A549 (cell line): Measurements from ENCODE around the gene FAM13A. TPM values are rescaled to one million over a fixed set of nuclear protein-coding genes. Genes with fewer than 3 reads are reported as not detected.
"Not testable (repeated sequence)": the region's sequence is repeated elsewhere in the genome, so short reads cannot be mapped to it uniquely, and the experiment has no call there.

Experiments used
- ATAC-seq, 2 experiments: fragments of 200-7000 bp in 1 of 2; fragments of >200 bp in 1 of 2; cut with Nextera tagmentation in 1 of 2; cut with Tn5 transposase in 1 of 2; 3 replicates each; pipeline versions ENCODE4 v1.8.0 to v1.9.1; 2018 to 2020; ENCODE audit warnings: mild to moderate bottlenecking in 1 of 2, moderate library complexity in 1 of 2
- CTCF ChIA-PET: fragments of 300-600 bp; sonication (Branson Sonifier 250); formaldehyde crosslinking; extraction: SDS; loops from one replicate; lab custom pipeline; 2021; ENCODE audit warnings: antibody characterized with exemption, inconsistent platforms; lab: Yijun Ruan, JAX
- POLR2A ChIA-PET: fragments of 350-600 bp; formaldehyde crosslinking; extraction: SDS; loops from one replicate; lab custom pipeline; 2021; ENCODE audit warnings: antibody characterized with exemption, inconsistent platforms; lab: Yijun Ruan, JAX
- DNase-seq, 2 experiments: peaks; one replicate each; pipeline versions ENCODE4 v3.0.0 to v3.0.0-alpha.2; 2011 to 2016; ENCODE audit warnings: low read depth in 1 of 2, low spot score in 1 of 2
- FAIRE-seq: peaks from 2 replicates; lab custom pipeline; 2011; peaks lifted over from hg19 to GRCh38; lab: Jason Lieb, UNC
- H3K27ac ChIP-seq, 2 experiments: fragments of >200 bp; sonication (Bioruptor Twin); formaldehyde crosslinking; 3 replicates each; pipeline ENCODE4 v1.5.1; 2016 to 2017
- H3K4me1 ChIP-seq: fragments of >200 bp; sonication (Bioruptor Twin); formaldehyde crosslinking; 3 replicates; pipeline ENCODE4 v1.6.1; 2016
- H3K4me2 ChIP-seq: fragments of >200 bp; sonication (Bioruptor Twin); formaldehyde crosslinking; 3 replicates; pipeline ENCODE4 v1.6.1; 2016
- H3K4me3 ChIP-seq: fragments of >200 bp; sonication (Bioruptor Twin); formaldehyde crosslinking; 3 replicates; pipeline ENCODE4 v1.5.1; 2016
- H3K9me3 ChIP-seq: fragments of >200 bp; sonication (Bioruptor Twin); formaldehyde crosslinking; 3 replicates; pipeline ENCODE4 v1.6.1; 2016
- BHLHE40 ChIP-seq: IDR thresholded peaks from 2 replicates; pipeline ENCODE4 v1.6.1; 2012; ENCODE audit warnings: low read depth, low read length, inconsistent platforms
- CBX2 ChIP-seq: fragments of 200-600 bp; sonication (generic); IDR thresholded peaks from 2 replicates; pipeline ENCODE4 v1.6.1; 2016; ENCODE audit warnings: low read depth, mild to moderate bottlenecking, borderline replicate concordance
- CEBPB ChIP-seq, 2 experiments: fragments of >200 bp in 1 of 2; sonication (Bioruptor Twin) in 1 of 2; formaldehyde crosslinking in 1 of 2; IDR thresholded peaks; 2 replicates each; pipeline ENCODE4 v1.6.1; 2012 to 2016
- CHD2 ChIP-seq: fragments of 150-350 bp; IDR thresholded peaks from 2 replicates; pipeline ENCODE4 v1.6.1; 2014; ENCODE audit warnings: low read length; ENCODE audit not compliant: partially characterized antibody
- CHD4 ChIP-seq: fragments of 200-600 bp; sonication (generic); IDR thresholded peaks from 2 replicates; pipeline ENCODE4 v1.6.1; 2016; ENCODE audit warnings: antibody characterized with exemption, mild to moderate bottlenecking, borderline replicate concordance
- EHF ChIP-seq: fragments of 250-450 bp; sonication (Bioruptor Pico); IDR thresholded peaks from 2 replicates; pipeline ENCODE4 v1.5.0; 2020; ENCODE audit warnings: mild to moderate bottlenecking
- EP300 ChIP-seq, 2 experiments: fragments of >200 bp; sonication (Bioruptor Twin); formaldehyde crosslinking; IDR thresholded peaks; 2 replicates in 1 of 2; 3 replicates in 1 of 2; pipeline ENCODE4 v1.6.1; 2016 to 2017
- FOSL2 ChIP-seq, 2 experiments: fragments of 450-650 bp in 1 of 2; fragments of >200 bp in 1 of 2; sonication (Bioruptor Twin) in 1 of 2; formaldehyde crosslinking; IDR thresholded peaks; 2 replicates each; pipeline versions ENCODE4 v1.5.0 to v1.6.1; 2016 to 2020; ENCODE audit warnings: mild to moderate bottlenecking in 1 of 2, moderate library complexity in 1 of 2
- HOXB13 ChIP-seq: fragments of 250-450 bp; sonication (Bioruptor Pico); IDR thresholded peaks from 2 replicates; pipeline ENCODE4 v1.5.0; 2020; ENCODE audit warnings: low read depth, mild to moderate bottlenecking, moderate library complexity
- JUN ChIP-seq, 2 experiments: fragments of >200 bp; sonication (Bioruptor Twin); formaldehyde crosslinking; IDR thresholded peaks; 2 replicates in 1 of 2; 3 replicates in 1 of 2; pipeline ENCODE4 v1.6.1; 2016 to 2017
- JUNB ChIP-seq: fragments of >200 bp; sonication (Bioruptor Twin); formaldehyde crosslinking; IDR thresholded peaks from 2 replicates; pipeline ENCODE4 v1.6.1; 2016
- KDM1A ChIP-seq: fragments of 200-600 bp; sonication (generic); IDR thresholded peaks from 2 replicates; pipeline ENCODE4 v1.6.1; 2016; ENCODE audit warnings: low read depth, mild to moderate bottlenecking
- KDM5A ChIP-seq: fragments of 200-600 bp; sonication (generic); IDR thresholded peaks from 2 replicates; pipeline ENCODE4 v1.6.1; 2016; ENCODE audit warnings: antibody characterized with exemption, mild to moderate bottlenecking
- MAFK ChIP-seq: fragments of 450-650 bp; IDR thresholded peaks from 2 replicates; pipeline ENCODE4 v1.6.1; 2014; ENCODE audit not compliant: partially characterized antibody
- NFE2L2 ChIP-seq: fragments of 150-350 bp; conservative IDR thresholded peaks from 2 replicates; pipeline ENCODE4 v1.6.1; 2014; ENCODE audit warnings: low read length
- NR3C1 ChIP-seq: fragments of >200 bp; sonication (Bioruptor Twin); formaldehyde crosslinking; IDR thresholded peaks from 3 replicates; pipeline ENCODE4 v1.6.1; 2017
- PHF8 ChIP-seq: fragments of 200-600 bp; sonication (generic); IDR thresholded peaks from 2 replicates; pipeline ENCODE4 v1.6.1; 2016; ENCODE audit warnings: low read depth, mild to moderate bottlenecking, antibody characterized with exemption, moderate library complexity, borderline replicate concordance
- POLR2AphosphoS2 ChIP-seq: conservative IDR thresholded peaks from 2 replicates; pipeline ENCODE4 v1.6.1; 2012; ENCODE audit warnings: low read length, improper control_type of control experiment, inconsistent platforms
- RARB ChIP-seq: fragments of 250-450 bp; sonication (Bioruptor Pico); IDR thresholded peaks from 2 replicates; pipeline ENCODE4 v1.8.0; 2021; ENCODE audit warnings: mild to moderate bottlenecking, moderate library complexity
- RCOR1 ChIP-seq: fragments of 150-350 bp; IDR thresholded peaks from 2 replicates; pipeline ENCODE4 v1.6.1; 2014; ENCODE audit warnings: antibody characterized with exemption, low read length, low read depth
- RFX5 ChIP-seq: fragments of 450-650 bp; IDR thresholded peaks from 2 replicates; pipeline ENCODE4 v1.7.1; 2014; ENCODE audit warnings: antibody characterized with exemption, mild to moderate bottlenecking, moderate library complexity
- SREBF2 ChIP-seq: fragments of 450-650 bp; IDR thresholded peaks from 2 replicates; pipeline ENCODE4 v1.6.1; 2014; ENCODE audit warnings: mild to moderate bottlenecking, moderate library complexity
- TFCP2L1 ChIP-seq: fragments of 250-450 bp; sonication (Bioruptor Pico); IDR thresholded peaks from 2 replicates; pipeline ENCODE4 v1.5.0; 2021; ENCODE audit warnings: mild to moderate bottlenecking
- TP53 ChIP-seq: fragments of 250-450 bp; sonication (Bioruptor Pico); IDR thresholded peaks from 2 replicates; pipeline ENCODE4 v1.5.0; 2021; ENCODE audit warnings: mild to moderate bottlenecking, moderate library complexity
- ZC3H11A ChIP-seq: fragments of 450-650 bp; IDR thresholded peaks from 2 replicates; pipeline ENCODE4 v1.6.1; 2014; ENCODE audit warnings: antibody characterized with exemption, mild to moderate bottlenecking
- WGBS: methylation state at CpG from one replicate; pipeline ENCODE4 v1.1.6; 2017; ENCODE audit errors: missing lambda C conversion rate; 5-methylcytosine and 5-hydroxymethylcytosine counted together
- polyA plus RNA-seq, 4 experiments: library from polyadenylated mRNA; depleted of rRNA in 3 of 4; stranded (reverse); fragments of >200 nt; fragmentation: RNase III in 1 of 4; extraction: RNeasy Plus Mini Kit Qiagen cat#74134 plus additional on column Dnase treatment in 1 of 4; gene quantifications; 2 replicates in 3 of 4; 3 replicates in 1 of 4; pipeline ENCODE4 v1.2.3, GENCODE V29; 2011 to 2017
- TF ChIP-seq, protein P1 (sequence below): fragments of >200 bp; sonication (Bioruptor Twin); formaldehyde crosslinking; IDR thresholded peaks from 3 replicates; pipeline ENCODE4 v1.6.1; 2016
- TF ChIP-seq, protein P2 (sequence below): fragments of 250-450 bp; sonication (Bioruptor Pico); IDR thresholded peaks from 2 replicates; pipeline ENCODE4 v1.5.0; 2021; ENCODE audit warnings: mild to moderate bottlenecking, moderate library complexity, borderline replicate concordance
- TF ChIP-seq, protein P3 (sequence below): fragments of >200 bp; sonication (Bioruptor Twin); formaldehyde crosslinking; IDR thresholded peaks from 2 replicates; pipeline ENCODE4 v1.6.1; 2016
- TF ChIP-seq, protein P4 (sequence below): fragments of 450-650 bp; IDR thresholded peaks from 2 replicates; pipeline ENCODE4 v1.6.1; 2014; ENCODE audit warnings: antibody characterized with exemption

FAM13A gene
- polyA plus RNA-seq, 2 of the 4 experiments (the other 2 are of a cell fraction) = 6.5 to 22.0 TPM

DNA sequence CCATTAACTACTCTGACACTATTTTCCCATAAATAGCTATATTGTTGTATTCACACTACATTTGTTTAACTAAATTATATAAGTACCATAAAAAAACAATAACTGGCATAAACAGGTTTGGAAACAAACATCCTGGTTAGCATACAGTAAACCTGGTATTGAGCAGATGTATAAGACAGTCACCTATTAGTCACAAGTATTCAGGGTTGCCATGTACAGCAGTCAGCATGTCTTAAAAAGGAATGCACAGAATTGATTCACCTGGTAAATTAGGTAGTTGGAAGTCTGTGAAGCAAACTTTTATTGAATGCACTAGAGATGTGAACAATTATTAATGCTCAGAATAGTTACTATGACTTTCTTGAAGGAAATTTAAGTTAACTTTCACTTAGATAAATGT lies 137.9 kb downstream of the FAM13A start:
- H3K27ac ChIP-seq = no peak overlapping the region
- no peak for FAIRE-seq
- H3K4me1 ChIP-seq = no peaks in the 10 kb centered on the region
- DNase-seq = no peak
- no peaks in the 10 kb centered on the region for H3K9me3 ChIP-seq
- no peak overlapping the region for H3K4me2 ChIP-seq
- ChIA-PET CTCF (no interaction called here), POLR2A (no interaction called here)
- ATAC-seq = no peak
- no peak for TF ChIP-seq EP300 (IDR thresholded peaks at IDR 0.05)
- no peak for TF ChIP-seq HOXB13 (CRISPR knock-in tag)
- no peak for TF ChIP-seq RARB
- no peak for TF ChIP-seq PHF8
- no peak for TF ChIP-seq CHD2
- no peak for TF ChIP-seq CHD4
- TF ChIP-seq ZC3H11A = no peak
- TF ChIP-seq CEBPB (IDR thresholded peaks at IDR 0.05) = no peak
- no peak for TF ChIP-seq NFE2L2
- TF ChIP-seq EHF = no peak
- TF ChIP-seq RFX5 = no peak
- TF ChIP-seq, protein P1, sequence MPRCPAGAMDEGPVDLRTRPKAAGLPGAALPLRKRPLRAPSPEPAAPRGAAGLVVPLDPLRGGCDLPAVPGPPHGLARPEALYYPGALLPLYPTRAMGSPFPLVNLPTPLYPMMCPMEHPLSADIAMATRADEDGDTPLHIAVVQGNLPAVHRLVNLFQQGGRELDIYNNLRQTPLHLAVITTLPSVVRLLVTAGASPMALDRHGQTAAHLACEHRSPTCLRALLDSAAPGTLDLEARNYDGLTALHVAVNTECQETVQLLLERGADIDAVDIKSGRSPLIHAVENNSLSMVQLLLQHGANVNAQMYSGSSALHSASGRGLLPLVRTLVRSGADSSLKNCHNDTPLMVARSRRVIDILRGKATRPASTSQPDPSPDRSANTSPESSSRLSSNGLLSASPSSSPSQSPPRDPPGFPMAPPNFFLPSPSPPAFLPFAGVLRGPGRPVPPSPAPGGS = no peak
- TF ChIP-seq JUNB = no peak
- TF ChIP-seq, protein P2, sequence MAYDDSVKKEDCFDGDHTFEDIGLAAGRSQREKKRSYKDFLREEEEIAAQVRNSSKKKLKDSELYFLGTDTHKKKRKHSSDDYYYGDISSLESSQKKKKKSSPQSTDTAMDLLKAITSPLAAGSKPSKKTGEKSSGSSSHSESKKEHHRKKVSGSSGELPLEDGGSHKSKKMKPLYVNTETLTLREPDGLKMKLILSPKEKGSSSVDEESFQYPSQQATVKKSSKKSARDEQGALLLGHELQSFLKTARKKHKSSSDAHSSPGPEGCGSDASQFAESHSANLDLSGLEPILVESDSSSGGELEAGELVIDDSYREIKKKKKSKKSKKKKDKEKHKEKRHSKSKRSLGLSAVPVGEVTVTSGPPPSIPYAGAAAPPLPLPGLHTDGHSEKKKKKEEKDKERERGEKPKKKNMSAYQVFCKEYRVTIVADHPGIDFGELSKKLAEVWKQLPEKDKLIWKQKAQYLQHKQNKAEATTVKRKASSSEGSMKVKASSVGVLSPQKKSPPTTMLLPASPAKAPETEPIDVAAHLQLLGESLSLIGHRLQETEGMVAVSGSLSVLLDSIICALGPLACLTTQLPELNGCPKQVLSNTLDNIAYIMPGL (CRISPR knock-in tag) = no peak
- TF ChIP-seq MAFK = no peak
- no peak overlapping the region for H3K4me3 ChIP-seq

DNA sequence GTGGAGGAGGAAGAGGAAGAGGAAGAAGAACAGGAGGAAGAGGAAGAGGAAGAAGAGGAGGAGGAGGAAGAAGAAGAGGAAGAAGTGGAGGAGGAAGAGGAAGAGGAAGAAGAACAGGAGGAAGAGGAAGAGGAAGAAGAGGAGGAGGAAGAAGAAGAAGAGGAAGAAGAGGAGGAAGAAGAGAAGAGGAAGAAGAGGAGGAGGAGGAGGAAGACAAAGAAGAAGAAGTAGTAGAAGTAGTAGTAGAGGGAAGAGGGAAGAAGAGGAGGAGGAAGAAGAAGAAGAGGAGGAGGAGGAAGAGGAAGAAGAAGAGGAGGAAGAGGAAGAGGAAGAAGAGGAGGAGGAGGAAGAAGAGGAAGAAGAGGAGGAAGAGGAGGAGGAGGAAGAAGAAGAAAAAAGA lies 143.8 kb downstream of the FAM13A start:
- H3K9me3 ChIP-seq, H3K4me3 ChIP-seq, FAIRE-seq, POLR2A ChIA-PET, ATAC-seq, H3K4me1 ChIP-seq, DNase-seq, H3K4me2 ChIP-seq, H3K27ac ChIP-seq, CTCF ChIA-PET: not testable (repeated sequence)

DNA sequence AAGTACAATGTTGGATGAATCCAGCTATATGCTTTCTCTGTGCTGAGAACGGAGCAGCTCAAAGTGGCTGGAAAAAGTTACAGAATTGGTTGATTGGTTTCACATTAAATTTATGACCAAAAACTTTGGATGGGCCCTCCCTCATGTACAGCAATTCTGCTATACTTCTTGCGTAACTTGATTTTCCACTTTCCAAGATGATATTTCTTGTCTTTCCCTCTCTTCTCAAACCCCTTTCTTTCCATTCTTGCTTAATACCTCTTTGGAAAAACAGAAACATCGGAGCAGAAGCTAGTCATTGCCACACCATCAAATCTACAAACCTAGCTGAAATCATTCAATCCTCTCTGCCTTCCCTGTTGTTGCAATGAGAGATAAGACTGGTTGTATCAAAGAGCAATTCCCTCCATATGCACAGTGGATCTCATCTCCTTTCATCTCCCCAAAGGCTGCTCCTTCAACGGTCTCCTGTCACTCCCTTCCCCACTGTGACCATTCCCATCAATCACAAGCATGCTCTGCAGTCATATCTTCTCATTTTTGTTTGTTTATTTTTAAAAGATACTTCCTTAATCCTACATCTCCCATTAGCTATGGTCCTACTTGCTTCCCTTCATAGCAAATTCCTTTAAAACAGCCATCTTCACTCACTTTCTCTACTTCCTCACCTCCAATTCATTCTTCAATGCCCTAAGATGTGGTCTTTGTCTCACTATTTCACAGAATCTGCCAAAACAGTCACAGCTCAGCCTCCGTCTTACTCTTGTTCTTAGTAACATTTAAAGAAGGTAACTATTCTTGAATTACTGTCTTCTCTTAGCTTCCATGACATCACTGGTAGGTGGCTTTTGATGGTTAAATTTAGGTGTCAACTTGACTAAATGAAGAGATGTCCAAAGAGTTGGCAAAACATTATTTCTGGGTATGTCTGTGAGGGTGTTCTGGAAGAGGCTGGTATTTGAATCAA lies 145.5 kb downstream of the FAM13A start:
- POLR2A ChIA-PET = no interaction called here
- CTCF ChIA-PET = interaction anchor here (0.6 to 1.7 kb wide), 3 partner anchors 93 to 117 kb away, joined by 3 to 5 read pairs (median 3); no protein-coding TSS in a partner anchor
- ATAC-seq = no peak
- Histone ChIP-seq H3K4me2 (no peak overlapping the region), H3K27ac (no peak overlapping the region), H3K4me1 (0 out of 3 replicates have a peak, but pooled peaks cover 3% of the 10 kb centered on the region), H3K4me3 (no peak overlapping the region), H3K9me3 (no peaks in the 10 kb centered on the region)
- 82% methylated on average over 5 of the region's 5 CpGs for WGBS
- DNase-seq = no peak
- no peak for FAIRE-seq
- TF ChIP-seq CBX2 (no peak), RCOR1 (no peak), KDM1A (no peak), FOSL2 (IDR thresholded peaks at IDR 0.05) (no peak), FOSL2 (CRISPR knock-in tag; IDR thresholded peaks at IDR 0.05) (no peak), TFCP2L1 (no peak), KDM5A (no peak), POLR2AphosphoS2 (no peak), TP53 (no peak), NR3C1 (no peak), SREBF2 (no peak), CEBPB (IDR thresholded peaks at IDR 0.05) (no peak), ZC3H11A (no peak), JUN (IDR thresholded peaks at IDR 0.05) (no peak), HOXB13 (CRISPR knock-in tag) (no peak), BHLHE40 (no peak)
- TF ChIP-seq, protein P2 (CRISPR knock-in tag) = no peak
- TF ChIP-seq, protein P3, sequence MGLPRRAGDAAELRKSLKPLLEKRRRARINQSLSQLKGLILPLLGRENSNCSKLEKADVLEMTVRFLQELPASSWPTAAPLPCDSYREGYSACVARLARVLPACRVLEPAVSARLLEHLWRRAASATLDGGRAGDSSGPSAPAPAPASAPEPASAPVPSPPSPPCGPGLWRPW = no peak
- TF ChIP-seq, protein P4, sequence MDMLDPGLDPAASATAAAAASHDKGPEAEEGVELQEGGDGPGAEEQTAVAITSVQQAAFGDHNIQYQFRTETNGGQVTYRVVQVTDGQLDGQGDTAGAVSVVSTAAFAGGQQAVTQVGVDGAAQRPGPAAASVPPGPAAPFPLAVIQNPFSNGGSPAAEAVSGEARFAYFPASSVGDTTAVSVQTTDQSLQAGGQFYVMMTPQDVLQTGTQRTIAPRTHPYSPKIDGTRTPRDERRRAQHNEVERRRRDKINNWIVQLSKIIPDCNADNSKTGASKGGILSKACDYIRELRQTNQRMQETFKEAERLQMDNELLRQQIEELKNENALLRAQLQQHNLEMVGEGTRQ = no peak
